ENCODE data around the gene TBL1X.

The TBL1X gene

GRCh38 chrX:9681011-9681410 is 216.2 kb downstream of the TBL1X start:
- Histone ChIP-seq H3K27ac (ENCODE audit: low read length) (no peak overlapping the region), H3K36me3 (ENCODE audit: control insufficient read depth in 2 of 2, insufficient read depth in 2 of 2, low read length in 2 of 2) (no peaks in the 10 kb centered on the region), H3K27me3 (ENCODE audit: control insufficient read depth in 1 of 2, insufficient read depth in 2 of 2, low read length in 2 of 2) (no peaks in the 10 kb centered on the region), H3K9ac (ENCODE audit: low read length in 2 of 2) (no peak overlapping the region), H3K4me3 (ENCODE audit: low read length in 2 of 2) (no peak overlapping the region), H3K4me1 (ENCODE audit: control insufficient read depth, insufficient read depth, low read length) (no peaks in the 10 kb centered on the region), H3K9me3 (ENCODE audit: control insufficient read depth in 2 of 2, low read length in 2 of 2) (no peaks in the 10 kb centered on the region)

- H3K27me3 ChIP-seq (ENCODE audit: control insufficient read depth in 1 of 2, insufficient read depth in 2 of 2, low read length in 2 of 2): no peaks in the 10 kb centered on the region
- no peak overlapping the region for H3K27ac ChIP-seq (ENCODE audit: low read length)
- H3K4me1 ChIP-seq (ENCODE audit: control insufficient read depth, insufficient read depth, low read length): no peaks in the 10 kb centered on the region
- no peak overlapping the region for H3K9ac ChIP-seq (ENCODE audit: low read length in 2 of 2)
- H3K36me3 ChIP-seq (ENCODE audit: control insufficient read depth in 2 of 2, insufficient read depth in 2 of 2, low read length in 2 of 2): no peaks in the 10 kb centered on the region
- no peaks in the 10 kb centered on the region for H3K9me3 ChIP-seq (ENCODE audit: control insufficient read depth in 2 of 2, low read length in 2 of 2)
- H3K4me3 ChIP-seq (ENCODE audit: low read length in 2 of 2): no peak overlapping the region
These were observed 216.6 kb downstream of the TBL1X start for GRCh38 chrX:9681422-9681821.

- H3K9ac ChIP-seq (ENCODE audit: low read length in 2 of 2): no peak overlapping the region
- H3K27me3 ChIP-seq (ENCODE audit: control insufficient read depth in 1 of 2, insufficient read depth in 2 of 2, low read length in 2 of 2): no peaks in the 10 kb centered on the region
- H3K4me3 ChIP-seq (ENCODE audit: low read length in 2 of 2): no peak overlapping the region
- H3K9me3 ChIP-seq (ENCODE audit: control insufficient read depth in 2 of 2, low read length in 2 of 2): no peaks in the 10 kb centered on the region
- peaks cover 0 to 2% of the 10 kb centered on the region in 2 donors for H3K36me3 ChIP-seq (ENCODE audit: control insufficient read depth in 2 of 2, insufficient read depth in 2 of 2, low read length in 2 of 2)
- no peaks in the 10 kb centered on the region for H3K4me1 ChIP-seq (ENCODE audit: control insufficient read depth, insufficient read depth, low read length)
- no peak overlapping the region for H3K27ac ChIP-seq (ENCODE audit: low read length)
These were observed 217.6 kb downstream of the TBL1X start for GRCh38 chrX:9682456-9682855.

GRCh38 chrX:9682861-9683260 is 218.0 kb downstream of the TBL1X start:
- no peaks in the 10 kb centered on the region for H3K9me3 ChIP-seq (ENCODE audit: control insufficient read depth in 2 of 2, low read length in 2 of 2)
- H3K36me3 ChIP-seq (ENCODE audit: control insufficient read depth in 2 of 2, insufficient read depth in 2 of 2, low read length in 2 of 2): peaks cover 0 to 2% of the 10 kb centered on the region in 2 donors
- H3K9ac ChIP-seq (ENCODE audit: low read length in 2 of 2): no peak overlapping the region
- H3K4me3 ChIP-seq (ENCODE audit: low read length in 2 of 2): no peak overlapping the region
- no peaks in the 10 kb centered on the region for H3K27me3 ChIP-seq (ENCODE audit: control insufficient read depth in 1 of 2, insufficient read depth in 2 of 2, low read length in 2 of 2)
- H3K27ac ChIP-seq (ENCODE audit: low read length): no peak overlapping the region
- no peaks in the 10 kb centered on the region for H3K4me1 ChIP-seq (ENCODE audit: control insufficient read depth, insufficient read depth, low read length)

GRCh38 chrX:9683350-9683749 is 218.5 kb downstream of the TBL1X start:
- Histone ChIP-seq H3K27ac (ENCODE audit: low read length) (no peak overlapping the region), H3K9me3 (ENCODE audit: control insufficient read depth in 2 of 2, low read length in 2 of 2) (no peaks in the 10 kb centered on the region), H3K4me3 (ENCODE audit: low read length in 2 of 2) (no peak overlapping the region), H3K36me3 (ENCODE audit: control insufficient read depth in 2 of 2, insufficient read depth in 2 of 2, low read length in 2 of 2) (peaks cover 1 to 2% of the 10 kb centered on the region in 2 donors), H3K4me1 (ENCODE audit: control insufficient read depth, insufficient read depth, low read length) (no peaks in the 10 kb centered on the region), H3K9ac (ENCODE audit: low read length in 2 of 2) (no peak overlapping the region), H3K27me3 (ENCODE audit: control insufficient read depth in 1 of 2, insufficient read depth in 2 of 2, low read length in 2 of 2) (no peaks in the 10 kb centered on the region)

GRCh38 chrX:9687899-9688298 is 223.0 kb downstream of the TBL1X start:
- Histone ChIP-seq H3K4me3 (ENCODE audit: low read length in 2 of 2) (no peak overlapping the region), H3K36me3 (ENCODE audit: control insufficient read depth in 2 of 2, insufficient read depth in 2 of 2, low read length in 2 of 2) (peaks cover 8 to 9% of the 10 kb centered on the region in 2 donors), H3K9me3 (ENCODE audit: control insufficient read depth in 2 of 2, low read length in 2 of 2) (no peaks in the 10 kb centered on the region), H3K9ac (ENCODE audit: low read length in 2 of 2) (no peak overlapping the region), H3K4me1 (ENCODE audit: control insufficient read depth, insufficient read depth, low read length) (no peaks in the 10 kb centered on the region), H3K27me3 (ENCODE audit: control insufficient read depth in 1 of 2, insufficient read depth in 2 of 2, low read length in 2 of 2) (no peaks in the 10 kb centered on the region), H3K27ac (ENCODE audit: low read length) (no peak overlapping the region)

GRCh38 chrX:9688833-9689232 is 224.0 kb downstream of the TBL1X start:
- Histone ChIP-seq H3K27me3 (ENCODE audit: control insufficient read depth in 1 of 2, insufficient read depth in 2 of 2, low read length in 2 of 2) (no peaks in the 10 kb centered on the region), H3K4me1 (ENCODE audit: control insufficient read depth, insufficient read depth, low read length) (no peaks in the 10 kb centered on the region), H3K36me3 (ENCODE audit: control insufficient read depth in 2 of 2, insufficient read depth in 2 of 2, low read length in 2 of 2) (peaks cover 9 to 12% of the 10 kb centered on the region in 2 donors), H3K9me3 (ENCODE audit: control insufficient read depth in 2 of 2, low read length in 2 of 2) (no peaks in the 10 kb centered on the region), H3K4me3 (ENCODE audit: low read length in 2 of 2) (no peak overlapping the region), H3K9ac (ENCODE audit: low read length in 2 of 2) (no peak overlapping the region), H3K27ac (ENCODE audit: low read length) (no peak overlapping the region)

- H3K36me3 ChIP-seq (ENCODE audit: control insufficient read depth in 2 of 2, insufficient read depth in 2 of 2, low read length in 2 of 2): peaks cover 9 to 12% of the 10 kb centered on the region in 2 donors
- H3K4me1 ChIP-seq (ENCODE audit: control insufficient read depth, insufficient read depth, low read length): no peaks in the 10 kb centered on the region
- H3K27ac ChIP-seq (ENCODE audit: low read length): no peak overlapping the region
- H3K27me3 ChIP-seq (ENCODE audit: control insufficient read depth in 1 of 2, insufficient read depth in 2 of 2, low read length in 2 of 2): no peaks in the 10 kb centered on the region
- no peak overlapping the region for H3K9ac ChIP-seq (ENCODE audit: low read length in 2 of 2)
- H3K4me3 ChIP-seq (ENCODE audit: low read length in 2 of 2): no peak overlapping the region
- no peaks in the 10 kb centered on the region for H3K9me3 ChIP-seq (ENCODE audit: control insufficient read depth in 2 of 2, low read length in 2 of 2)
These were observed 225.2 kb downstream of the TBL1X start for GRCh38 chrX:9690046-9690445.

GRCh38 chrX:9693307-9694001 is 228.6 kb downstream of the TBL1X start:
- Histone ChIP-seq H3K4me3 (ENCODE audit: low read length in 2 of 2) (no peak overlapping the region), H3K4me1 (ENCODE audit: control insufficient read depth, insufficient read depth, low read length) (no peaks in the 10 kb centered on the region), H3K27ac (ENCODE audit: low read length) (no peak overlapping the region), H3K9ac (ENCODE audit: low read length in 2 of 2) (no peak overlapping the region), H3K36me3 (ENCODE audit: control insufficient read depth in 2 of 2, insufficient read depth in 2 of 2, low read length in 2 of 2) (peaks cover 7 to 14% of the 10 kb centered on the region in 2 donors), H3K27me3 (ENCODE audit: control insufficient read depth in 1 of 2, insufficient read depth in 2 of 2, low read length in 2 of 2) (no peaks in the 10 kb centered on the region), H3K9me3 (ENCODE audit: control insufficient read depth in 2 of 2, low read length in 2 of 2) (no peaks in the 10 kb centered on the region)

GRCh38 chrX:9698576-9698975 is 233.7 kb downstream of the TBL1X start:
- H3K4me1 ChIP-seq (ENCODE audit: control insufficient read depth, insufficient read depth, low read length): no peaks in the 10 kb centered on the region
- H3K9ac ChIP-seq (ENCODE audit: low read length in 2 of 2): no peak overlapping the region
- no peak overlapping the region for H3K27ac ChIP-seq (ENCODE audit: low read length)
- no peaks in the 10 kb centered on the region for H3K27me3 ChIP-seq (ENCODE audit: control insufficient read depth in 1 of 2, insufficient read depth in 2 of 2, low read length in 2 of 2)
- no peaks in the 10 kb centered on the region for H3K9me3 ChIP-seq (ENCODE audit: control insufficient read depth in 2 of 2, low read length in 2 of 2)
- no peak overlapping the region for H3K4me3 ChIP-seq (ENCODE audit: low read length in 2 of 2)
- peaks cover 4 to 14% of the 10 kb centered on the region in 2 donors for H3K36me3 ChIP-seq (ENCODE audit: control insufficient read depth in 2 of 2, insufficient read depth in 2 of 2, low read length in 2 of 2)

- peaks cover 7 to 15% of the 10 kb centered on the region in 2 donors for H3K36me3 ChIP-seq (ENCODE audit: control insufficient read depth in 2 of 2, insufficient read depth in 2 of 2, low read length in 2 of 2)
- peaks cover 0 to 2% of the 10 kb centered on the region in 2 donors for H3K9me3 ChIP-seq (ENCODE audit: control insufficient read depth in 2 of 2, low read length in 2 of 2)
- no peaks in the 10 kb centered on the region for H3K4me1 ChIP-seq (ENCODE audit: control insufficient read depth, insufficient read depth, low read length)
- H3K4me3 ChIP-seq (ENCODE audit: low read length in 2 of 2): no peak overlapping the region
- no peak overlapping the region for H3K27ac ChIP-seq (ENCODE audit: low read length)
- no peaks in the 10 kb centered on the region for H3K27me3 ChIP-seq (ENCODE audit: control insufficient read depth in 1 of 2, insufficient read depth in 2 of 2, low read length in 2 of 2)
- H3K9ac ChIP-seq (ENCODE audit: low read length in 2 of 2): no peak overlapping the region
These were observed 235.7 kb downstream of the TBL1X start for GRCh38 chrX:9700555-9700954.

Data from stomach smooth muscle (tissue), 2 donors.